Smooth muscle cell (in vitro differentiated cells): ENCODE results near the gene GABBR1. TPM values are rescaled to one million over a fixed set of nuclear protein-coding genes. Genes with fewer than 3 reads are reported as not detected.

Source experiments
- DNase-seq: peaks from one replicate; lab custom pipeline; 2025; ENCODE audit not compliant: unreplicated experiment; lab: John Stamatoyannopoulos, UW
- H2AFZ ChIP-seq: fragments of 200-600 bp; sonication (generic); 2 replicates; pipeline ENCODE4 v1.6.0; 2016; ENCODE audit warnings: antibody characterized with exemption, low read depth, mild to moderate bottlenecking
- H3F3A ChIP-seq: fragments of 200-600 bp; sonication (generic); 2 replicates; pipeline ENCODE4 v1.6.0; 2017; ENCODE audit warnings: antibody characterized with exemption, low read depth
- H3K27ac ChIP-seq: fragments of 200-600 bp; sonication (generic); 2 replicates; pipeline ENCODE4 v1.5.1; 2016; ENCODE audit warnings: low read depth, mild to moderate bottlenecking
- H3K27me3 ChIP-seq: fragments of 200-600 bp; sonication (generic); 2 replicates; pipeline ENCODE4 v1.6.1; 2016; ENCODE audit warnings: low read depth, mild to moderate bottlenecking
- H3K36me3 ChIP-seq: fragments of 200-600 bp; sonication (generic); 2 replicates; pipeline ENCODE4 v1.5.1; 2016; ENCODE audit warnings: low read depth
- H3K4me1 ChIP-seq: fragments of 200-600 bp; sonication (generic); 2 replicates; pipeline ENCODE4 v1.5.1; 2016; ENCODE audit warnings: low read depth
- H3K4me2 ChIP-seq: fragments of 200-600 bp; sonication (generic); 2 replicates; pipeline ENCODE4 v1.6.0; 2016; ENCODE audit warnings: mild to moderate bottlenecking
- H3K4me3 ChIP-seq: fragments of 200-600 bp; sonication (generic); 2 replicates; pipeline ENCODE4 v1.5.1; 2016; ENCODE audit warnings: mild to moderate bottlenecking
- H3K79me2 ChIP-seq: fragments of 200-600 bp; sonication (generic); 2 replicates; pipeline ENCODE4 v1.6.0; 2016; ENCODE audit warnings: low read depth, mild to moderate bottlenecking
- H3K9ac ChIP-seq: fragments of 200-600 bp; sonication (generic); 2 replicates; pipeline ENCODE4 v1.6.0; 2016; ENCODE audit warnings: low read depth
- H3K9me3 ChIP-seq: fragments of 200-600 bp; sonication (generic); replicated peaks from 2 replicates; pipeline ENCODE4 v1.5.1; 2016; ENCODE audit warnings: low read depth
- H4K20me1 ChIP-seq: fragments of 200-600 bp; sonication (generic); 2 replicates; pipeline ENCODE4 v1.6.0; 2016; ENCODE audit warnings: low read depth
- WGBS: methylation state at CpG from one replicate; pipeline ENCODE4 v1.1.7; 2016; ENCODE audit warnings: low lambda C conversion rate; 5-methylcytosine and 5-hydroxymethylcytosine counted together
- polyA plus RNA-seq: library from polyadenylated mRNA; unstranded; fragments of >200 nt; fragmentation: Nextera tagmentation; extraction: Ambion mirVana; gene quantifications from 2 replicates; pipeline ENCODE4 v1.2.1, GENCODE V29; 2016
- total RNA-seq: library from RNA; depleted of rRNA; stranded (reverse); fragments of >200 nt; gene quantifications from 2 replicates; pipeline ENCODE4 v1.2.3, GENCODE V29; 2014
- TF ChIP-seq, protein P1 (sequence below): fragments of 200-600 bp; sonication (generic); IDR thresholded peaks from 2 replicates; pipeline ENCODE4 v1.5.1; 2017; ENCODE audit warnings: borderline replicate concordance, mild to moderate bottlenecking, antibody characterized with exemption; ENCODE audit not compliant: insufficient read depth, poor library complexity, severe bottlenecking

GABBR1 gene
- total and polyA plus RNA-seq, 2 experiments from 2014 or later = 13.2 to 26.0 TPM

DNA sequence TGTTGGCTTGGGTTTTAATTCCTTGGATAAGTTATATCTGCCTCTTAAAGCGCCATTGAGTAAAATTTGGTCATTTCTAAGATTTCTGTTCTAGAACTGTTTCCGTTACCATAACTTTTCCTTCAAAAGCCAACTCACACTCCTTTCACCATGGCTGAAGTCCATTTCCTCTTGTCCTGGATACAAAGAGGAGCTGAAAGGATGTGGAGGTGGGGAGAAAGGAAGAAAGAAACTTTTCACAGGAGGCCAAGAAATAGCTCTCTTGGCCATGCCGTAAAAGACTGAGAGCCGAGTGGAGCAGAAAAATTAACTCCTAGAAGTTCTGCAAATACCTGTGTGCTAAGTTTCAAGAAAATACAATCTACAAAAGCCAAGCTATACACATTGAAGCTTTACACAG, 21.6 kb downstream of the GABBR1 start:
- H3K36me3 ChIP-seq = peaks cover 38% of the 10 kb centered on the region
- no peaks in the 10 kb centered on the region for H3K79me2 ChIP-seq
- no peak overlapping the region for H3K9ac ChIP-seq
- no peaks in the 10 kb centered on the region for H3K9me3 ChIP-seq
- TF ChIP-seq, protein P1, sequence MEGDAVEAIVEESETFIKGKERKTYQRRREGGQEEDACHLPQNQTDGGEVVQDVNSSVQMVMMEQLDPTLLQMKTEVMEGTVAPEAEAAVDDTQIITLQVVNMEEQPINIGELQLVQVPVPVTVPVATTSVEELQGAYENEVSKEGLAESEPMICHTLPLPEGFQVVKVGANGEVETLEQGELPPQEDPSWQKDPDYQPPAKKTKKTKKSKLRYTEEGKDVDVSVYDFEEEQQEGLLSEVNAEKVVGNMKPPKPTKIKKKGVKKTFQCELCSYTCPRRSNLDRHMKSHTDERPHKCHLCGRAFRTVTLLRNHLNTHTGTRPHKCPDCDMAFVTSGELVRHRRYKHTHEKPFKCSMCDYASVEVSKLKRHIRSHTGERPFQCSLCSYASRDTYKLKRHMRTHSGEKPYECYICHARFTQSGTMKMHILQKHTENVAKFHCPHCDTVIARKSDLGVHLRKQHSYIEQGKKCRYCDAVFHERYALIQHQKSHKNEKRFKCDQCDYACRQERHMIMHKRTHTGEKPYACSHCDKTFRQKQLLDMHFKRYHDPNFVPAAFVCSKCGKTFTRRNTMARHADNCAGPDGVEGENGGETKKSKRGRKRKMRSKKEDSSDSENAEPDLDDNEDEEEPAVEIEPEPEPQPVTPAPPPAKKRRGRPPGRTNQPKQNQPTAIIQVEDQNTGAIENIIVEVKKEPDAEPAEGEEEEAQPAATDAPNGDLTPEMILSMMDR = no peak
- H3K27ac ChIP-seq = no peak overlapping the region
- no peaks in the 10 kb centered on the region for H4K20me1 ChIP-seq
- 91% methylated on average over 4 of the region's 4 CpGs for whole genome bisulfite sequencing
- H3K4me3 ChIP-seq = no peak overlapping the region
- DNase-seq = no peak
- no peaks in the 10 kb centered on the region for H3K4me1 ChIP-seq
- H3F3A ChIP-seq = no peaks in the 10 kb centered on the region
- no peak overlapping the region for H3K4me2 ChIP-seq
- no peaks in the 10 kb centered on the region for H3K27me3 ChIP-seq
- H2AFZ ChIP-seq = no peak overlapping the region

DNA sequence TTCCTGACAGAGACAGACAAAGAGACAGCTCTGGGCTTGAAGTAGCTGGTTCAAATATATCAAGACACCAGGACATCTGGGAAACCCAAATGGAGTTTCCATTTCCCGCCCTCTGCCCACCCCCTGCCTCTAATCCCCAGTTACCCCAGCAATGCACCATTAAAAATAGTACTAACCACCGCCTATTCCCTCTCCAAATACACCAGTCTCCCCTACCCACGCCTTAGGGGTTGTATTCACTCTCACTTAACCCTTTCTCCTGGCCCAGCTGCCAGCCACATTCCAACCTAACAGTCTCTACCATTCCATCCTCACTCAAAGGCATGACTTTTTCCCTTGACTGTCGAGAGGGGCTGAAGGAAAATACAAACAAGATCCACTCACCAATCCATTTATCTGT, 22.4 kb downstream of the GABBR1 start:
- no peak overlapping the region for H3K9ac ChIP-seq
- no peak overlapping the region for H3K27ac ChIP-seq
- H4K20me1 ChIP-seq = no peaks in the 10 kb centered on the region
- no peaks in the 10 kb centered on the region for H3K27me3 ChIP-seq
- H2AFZ ChIP-seq = no peak overlapping the region
- no peak overlapping the region for H3K4me2 ChIP-seq
- H3K79me2 ChIP-seq = no peaks in the 10 kb centered on the region
- TF ChIP-seq, protein P1 = no peak
- no peak for DNase-seq
- H3K4me3 ChIP-seq = no peak overlapping the region
- H3K4me1 ChIP-seq = no peaks in the 10 kb centered on the region
- no peaks in the 10 kb centered on the region for H3F3A ChIP-seq
- H3K9me3 ChIP-seq = no peaks in the 10 kb centered on the region
- 99% methylated on average over 3 of the region's 4 CpGs for WGBS
- H3K36me3 ChIP-seq = peaks cover 38% of the 10 kb centered on the region

GRCh38 chr6:29608131-29608530, 24.9 kb downstream of the GABBR1 start:
- Histone ChIP-seq H3K4me2 (no peak overlapping the region), H3F3A (no peaks in the 10 kb centered on the region), H3K79me2 (no peaks in the 10 kb centered on the region), H2AFZ (no peak overlapping the region), H3K4me1 (no peaks in the 10 kb centered on the region), H3K27me3 (no peaks in the 10 kb centered on the region), H3K4me3 (no peak overlapping the region), H3K9ac (no peak overlapping the region), H3K36me3 (peaks cover 31% of the 10 kb centered on the region), H3K27ac (no peak overlapping the region), H3K9me3 (no peaks in the 10 kb centered on the region), H4K20me1 (no peaks in the 10 kb centered on the region)
- TF ChIP-seq, protein P1 = no peak
- no peak for DNase-seq

- H3K36me3 ChIP-seq = peaks cover 12% of the 10 kb centered on the region
- no peak overlapping the region for H3K4me3 ChIP-seq
- H4K20me1 ChIP-seq = no peaks in the 10 kb centered on the region
- H3K4me1 ChIP-seq = no peaks in the 10 kb centered on the region
- DNase-seq = no peak
- H3F3A ChIP-seq = peaks cover 3% of the 10 kb centered on the region
- TF ChIP-seq, protein P1 = no peak
- no peak overlapping the region for H3K4me2 ChIP-seq
- H3K27me3 ChIP-seq = no peaks in the 10 kb centered on the region
- 97% methylated on average over 2 of the region's 2 CpGs for WGBS
- no peak overlapping the region for H2AFZ ChIP-seq
- H3K27ac ChIP-seq = no peak overlapping the region
- no peak overlapping the region for H3K9ac ChIP-seq
- no peaks in the 10 kb centered on the region for H3K9me3 ChIP-seq
- no peaks in the 10 kb centered on the region for H3K79me2 ChIP-seq
Measured at GRCh38 chr6:29603930-29604329, 29.1 kb downstream of the GABBR1 start.
